A673 (cell line): ENCODE data around the gene TNFRSF18. TPM values are rescaled to one million over a fixed set of nuclear protein-coding genes. Genes with fewer than 3 reads are reported as not detected.
A peak's percentile ranks its signal among the peaks of the same experiment; 100 is the strongest.

Source experiments
- BruUV-seq: library from RNA; stranded (reverse); fragments of 400-500 nt; replicated peaks from 2 replicates; lab custom pipeline; 2021; lab: Mats Ljungman, UMichigan
- CTCF ChIA-PET: fragments of 300-600 bp; sonication (Branson Sonifier 250); formaldehyde crosslinking; loops from one replicate; lab custom pipeline; 2022; ENCODE audit warnings: antibody characterized with exemption; lab: Charles Lee
- POLR2A ChIA-PET: fragments of 300-600 bp; sonication (Branson Sonifier 250); formaldehyde crosslinking; loops from one replicate; lab custom pipeline; 2022; ENCODE audit warnings: antibody characterized with exemption; ENCODE audit not compliant: low non-redundant PET; lab: Charles Lee
- DNase-seq: peaks from one replicate; pipeline ENCODE4 v3.0.0-alpha.2; 2015; ENCODE audit warnings: low spot score
- H3K27ac ChIP-seq: fragments of 200-600 bp; sonication (generic); 2 replicates; pipeline ENCODE4 v1.5.1; 2016; ENCODE audit warnings: mixed run types, low read depth, mild to moderate bottlenecking, mixed read lengths, antibody characterized with exemption, low read length; ENCODE audit not compliant: poor library complexity, severe bottlenecking
- H3K27me3 ChIP-seq: fragments of 200-600 bp; sonication (generic); replicated peaks from 2 replicates; pipeline ENCODE4 v1.6.1; 2017; ENCODE audit warnings: mixed run types, low read depth, mild to moderate bottlenecking, mixed read lengths, antibody characterized with exemption, low read length; ENCODE audit not compliant: insufficient read depth, poor library complexity
- H3K36me3 ChIP-seq: fragments of 200-600 bp; sonication (generic); 2 replicates; pipeline ENCODE4 v1.6.1; 2016; ENCODE audit warnings: mixed run types, mild to moderate bottlenecking, mixed read lengths, antibody characterized with exemption, low read length; ENCODE audit not compliant: insufficient read depth, poor library complexity, severe bottlenecking
- H3K4me1 ChIP-seq: fragments of 200-600 bp; sonication (generic); 2 replicates; pipeline ENCODE4 v1.6.1; 2017; ENCODE audit warnings: mixed run types, mild to moderate bottlenecking, mixed read lengths, antibody characterized with exemption, low read length; ENCODE audit not compliant: insufficient read depth, poor library complexity, severe bottlenecking
- H3K4me3 ChIP-seq: fragments of 200-600 bp; sonication (generic); 2 replicates; pipeline ENCODE4 v1.5.1; 2016; ENCODE audit warnings: low read depth, mixed run types, mild to moderate bottlenecking, mixed read lengths, low read length; ENCODE audit not compliant: poor library complexity, severe bottlenecking
- H3K9me3 ChIP-seq: fragments of 200-600 bp; sonication (generic); 2 replicates; pipeline ENCODE4 v1.6.1; 2016; ENCODE audit warnings: mixed run types, low read depth, mild to moderate bottlenecking, mixed read lengths, antibody characterized with exemption, low read length; ENCODE audit not compliant: poor library complexity, severe bottlenecking
- CTCF ChIP-seq: fragments of 300-800, 200-600 bp; sonication (generic); conservative IDR thresholded peaks from 2 replicates; pipeline ENCODE4 v1.5.1; 2017; ENCODE audit warnings: low read depth, mild to moderate bottlenecking, antibody characterized with exemption, low read length, moderate library complexity, mixed read lengths
- EZH2 ChIP-seq: fragments of 200-600 bp; sonication (generic); IDR thresholded peaks from 2 replicates; pipeline ENCODE4 v1.6.1; 2017; ENCODE audit warnings: borderline replicate concordance, low read depth, mild to moderate bottlenecking, mixed read lengths, antibody characterized with exemption, low read length; ENCODE audit not compliant: poor library complexity, severe bottlenecking
- intact Hi-C: fragments of 100-400 bp; cut with micrococcal nuclease; formaldehyde crosslinking; loops from one replicate; pipeline ENCODE4 v1.10.0; 2022; ENCODE audit not compliant: unreplicated experiment
- total RNA-seq: library from RNA; stranded (reverse); gene quantifications from 2 replicates; pipeline ENCODE4 v1.2.3, GENCODE V29; 2021

Gene TNFRSF18
- total RNA-seq, 1 experiment from 2014 or later, result 0.77 TPM

- Histone ChIP-seq H3K4me1 (peaks cover 13% of the 10 kb centered on the region), H3K27ac (no peak overlapping the region), H3K4me3 (no peak overlapping the region), H3K27me3 (no peaks in the 10 kb centered on the region), H3K36me3 (no peaks in the 10 kb centered on the region), H3K9me3 (no peaks in the 10 kb centered on the region)
- no peak for DNase-seq
- intact Hi-C loops, result no loop called here
- CTCF ChIA-PET, result no interaction called here
- POLR2A ChIA-PET, result no interaction called here
- TF ChIP-seq CTCF, result no peak
- no peak for TF ChIP-seq EZH2
- no TSS peak for BruUV-seq
Measured at GRCh38 chr1:1161078-1161682, 45.2 kb downstream of the TNFRSF18 start.

- DNase-seq, result no peak
- CTCF ChIA-PET, result no interaction called here
- BruUV-seq, result no TSS peak
- Histone ChIP-seq H3K4me1 (peaks cover 13% of the 10 kb centered on the region), H3K27ac (no peak overlapping the region), H3K4me3 (no peak overlapping the region), H3K9me3 (no peaks in the 10 kb centered on the region), H3K27me3 (no peaks in the 10 kb centered on the region), H3K36me3 (no peaks in the 10 kb centered on the region)
- POLR2A ChIA-PET, result no interaction called here
- no peak for TF ChIP-seq EZH2
- TF ChIP-seq CTCF, result no peak
- intact Hi-C loops, result no loop called here
Measured at GRCh38 chr1:1160281-1160930, 46.0 kb downstream of the TNFRSF18 start.

GRCh38 chr1:1157914-1158710 is 48.3 kb downstream of the TNFRSF18 start:
- intact Hi-C loops, result no loop called here
- DNase-seq, result peak; percentile 27

More at GRCh38 chr1:1157914-1158710, 48.3 kb downstream of the TNFRSF18 start:
- H3K9me3 ChIP-seq, result peaks cover 2% of the 10 kb centered on the region
- no peaks in the 10 kb centered on the region for H3K27me3 ChIP-seq
- BruUV-seq, result no TSS peak
- CTCF ChIA-PET, result interaction anchor here (0.6 kb wide), 1 partner anchor 139 kb away, joined by 3 read pairs; no protein-coding TSS in a partner anchor
- H3K4me3 ChIP-seq, result peak overlapping the region; percentile 55
- peaks cover 13% of the 10 kb centered on the region for H3K4me1 ChIP-seq
- H3K36me3 ChIP-seq, result no peaks in the 10 kb centered on the region
- POLR2A ChIA-PET, result interaction anchor here (0.5 kb wide), 1 partner anchor 100 kb away, joined by 3 read pairs; no protein-coding TSS in a partner anchor
- no peak for TF ChIP-seq EZH2
- TF ChIP-seq CTCF, result no peak
- peak overlapping the region; percentile 89 for H3K27ac ChIP-seq
